HCT116 (cell line): ENCODE data around the gene NKX2-2. TPM values are rescaled to one million over a fixed set of nuclear protein-coding genes. Genes with fewer than 3 reads are reported as not detected.

Experiments used
- ATAC-seq: fragments of 200-7000 bp; cut with Tn5 transposase; 2 replicates; pipeline ENCODE4 v1.9.1; 2020; ENCODE audit warnings: mild to moderate bottlenecking, moderate library complexity
- BruUV-seq: library from RNA; stranded (reverse); fragments of 400-500 nt; replicated peaks from 2 replicates; lab custom pipeline; 2021; lab: Mats Ljungman, UMichigan
- CTCF ChIA-PET: fragments of 300-600 bp; sonication (Branson Sonifier 250); formaldehyde crosslinking; loops from one replicate; lab custom pipeline; 2021; ENCODE audit warnings: antibody characterized with exemption; lab: Charles Lee
- POLR2A ChIA-PET: fragments of 300-600, 350-600 bp; sonication (Branson Sonifier 250); formaldehyde crosslinking; loops from one replicate; lab custom pipeline; 2021; ENCODE audit warnings: antibody characterized with exemption; lab: Charles Lee
- RAD21 ChIA-PET, 2 experiments: fragments of 300-600 bp; sonication (Branson Sonifier 250); formaldehyde crosslinking; loops; one replicate each; lab custom pipeline; 2023; ENCODE audit warnings: low total read pairs in 2 of 2; ENCODE audit not compliant: uncharacterized antibody in 2 of 2, unreplicated experiment in 2 of 2, low non-redundant PET in 1 of 2; lab: Charles Lee
- DNase-seq: peaks from one replicate; pipeline ENCODE4 v3.0.0-alpha.2; 2010; ENCODE audit warnings: low read depth, low spot score
- H2AFZ ChIP-seq: fragments of 200-600 bp; shearing (Covaris generic), sonication (generic); 2 replicates; pipeline ENCODE4 v1.6.1; 2017; ENCODE audit warnings: low read depth, mixed run types, mixed read lengths, antibody characterized with exemption, low read length; ENCODE audit not compliant: poor library complexity, severe bottlenecking
- H3K27ac ChIP-seq: 2 replicates; pipeline ENCODE4 v1.5.1; 2012; ENCODE audit warnings: low read depth, low read length
- H3K27me3 ChIP-seq: fragments of 200-600 bp; sonication (generic); 2 replicates; pipeline ENCODE4 v1.6.1; 2016; ENCODE audit warnings: mixed run types, low read length, mixed read lengths; ENCODE audit not compliant: insufficient read depth
- H3K36me3 ChIP-seq, 2 experiments: fragments of 200-500 bp in 1 of 2; fragments of 200-600 bp in 1 of 2; sonication (Bioruptor generic) in 1 of 2; sonication (generic) in 1 of 2; 2 replicates each; pipeline versions ENCODE4 v1.5.1 to v1.6.1; 2014 to 2016; ENCODE audit warnings: low read length in 2 of 2, inconsistent platforms in 1 of 2, mixed read lengths in 1 of 2, mixed run types in 1 of 2; ENCODE audit not compliant: insufficient read depth in 2 of 2, control insufficient read depth in 1 of 2
- H3K4me1 ChIP-seq, 2 experiments: fragments of 200-600 bp in 1 of 2; sonication (generic) in 1 of 2; 2 replicates each; pipeline versions ENCODE4 v1.5.1 to v1.6.1; 2012 to 2017; ENCODE audit warnings: low read length in 2 of 2, inconsistent platforms in 1 of 2, mild to moderate bottlenecking in 1 of 2, mixed read lengths in 1 of 2, mixed run types in 1 of 2, moderate library complexity in 1 of 2; ENCODE audit not compliant: insufficient read depth in 2 of 2, control insufficient read depth in 1 of 2
- H3K4me2 ChIP-seq: fragments of 200-600 bp; sonication (generic); 2 replicates; pipeline ENCODE4 v1.6.1; 2017; ENCODE audit warnings: mixed run types, low read length, mixed read lengths
- H3K4me3 ChIP-seq, 2 experiments: fragments of 200-600 bp in 1 of 2; sonication (generic) in 1 of 2; replicated peaks in 1 of 2; 2 replicates each; pipeline ENCODE4 v1.5.1; 2011 to 2016; ENCODE audit warnings: low read length in 2 of 2, control low read depth in 1 of 2, low read depth in 1 of 2, mild to moderate bottlenecking in 1 of 2, mixed read lengths in 1 of 2, mixed run types in 1 of 2
- H3K79me2 ChIP-seq: fragments of 200-600 bp; sonication (generic); 2 replicates; pipeline ENCODE4 v1.6.1; 2017; ENCODE audit warnings: mild to moderate bottlenecking, mixed run types, low read length, moderate library complexity, mixed read lengths; ENCODE audit not compliant: insufficient read depth
- H3K9ac ChIP-seq: fragments of 200-600 bp; sonication (generic); 2 replicates; pipeline ENCODE4 v1.6.1; 2016; ENCODE audit warnings: low read length, mixed read lengths
- H3K9me2 ChIP-seq: fragments of 200-600 bp; sonication (generic), shearing (Covaris generic); 2 replicates; pipeline ENCODE4 v1.6.1; 2017; ENCODE audit warnings: mixed run types, mild to moderate bottlenecking, moderate library complexity; ENCODE audit not compliant: insufficient read depth
- H3K9me3 ChIP-seq, 2 experiments: fragments of 200-500 bp in 1 of 2; fragments of 200-600 bp in 1 of 2; sonication (Bioruptor generic) in 1 of 2; sonication (generic) in 1 of 2; 2 replicates each; pipeline ENCODE4 v1.6.1; 2014 to 2017; ENCODE audit warnings: low read length in 2 of 2, mixed read lengths in 2 of 2, inconsistent platforms in 1 of 2, low read depth in 1 of 2, mild to moderate bottlenecking in 1 of 2, mixed run types in 1 of 2, moderate library complexity in 1 of 2; ENCODE audit not compliant: control insufficient read depth in 1 of 2, insufficient read depth in 1 of 2
- H4K20me1 ChIP-seq: fragments of 200-600 bp; sonication (generic), shearing (Covaris generic); 2 replicates; pipeline ENCODE4 v1.6.1; 2017; ENCODE audit warnings: mixed run types, mild to moderate bottlenecking, moderate library complexity; ENCODE audit not compliant: insufficient read depth
- EZH2phosphoT487 ChIP-seq: fragments of 200-600 bp; IDR thresholded peaks from 2 replicates; pipeline ENCODE4 v1.6.1; 2018; ENCODE audit warnings: antibody characterized with exemption, borderline replicate concordance
- RAD21 ChIP-seq: IDR thresholded peaks from 2 replicates; pipeline ENCODE4 v1.6.1; 2012; ENCODE audit warnings: low read depth, mild to moderate bottlenecking
- intact Hi-C: fragments of 100-400 bp; cut with micrococcal nuclease; formaldehyde crosslinking; loops from 2 replicates; pipeline ENCODE4 v1.10.0; 2022
- total RNA-seq: library from RNA; stranded (reverse); gene quantifications from one replicate; pipeline ENCODE4 v1.2.1, GENCODE V29; 2021; ENCODE audit not compliant: unreplicated experiment
- TF ChIP-seq, protein P1 (sequence below): IDR thresholded peaks from 2 replicates; pipeline ENCODE4 v1.6.1; 2012
- TF ChIP-seq, protein P2 (sequence below): IDR thresholded peaks from 2 replicates; pipeline ENCODE4 v1.6.1; 2012; ENCODE audit warnings: low read depth

Gene NKX2-2
- total RNA-seq, 1 experiment from 2014 or later: not detected

- no peak overlapping the region for H2AFZ ChIP-seq
Observed at GRCh38 chr20:21548390-21549035, 34.6 kb upstream of the NKX2-2 start.

More at GRCh38 chr20:21548390-21549035, 34.6 kb upstream of the NKX2-2 start:
- intact Hi-C loops: no loop called here
- POLR2A ChIA-PET: no interaction called here
- no peaks in the 10 kb centered on the region for H3K9me3 ChIP-seq
- DNase-seq: no peak
- H3K4me1 ChIP-seq: no peaks in the 10 kb centered on the region
- no peak overlapping the region for H3K9ac ChIP-seq
- no peak overlapping the region for H3K27ac ChIP-seq
- no peaks in the 10 kb centered on the region for H3K79me2 ChIP-seq
- H3K9me2 ChIP-seq: no peaks in the 10 kb centered on the region
- BruUV-seq: no TSS peak
- no peak overlapping the region for H3K4me3 ChIP-seq
- CTCF ChIA-PET: interaction anchor here (2.0 kb wide), 1 partner anchor 19 kb away, joined by 5 read pairs; no protein-coding TSS in a partner anchor
- H3K27me3 ChIP-seq: peaks cover 11% of the 10 kb centered on the region
- RAD21 ChIA-PET: no interaction called here
- H4K20me1 ChIP-seq: no peaks in the 10 kb centered on the region
- TF ChIP-seq, protein P1, sequence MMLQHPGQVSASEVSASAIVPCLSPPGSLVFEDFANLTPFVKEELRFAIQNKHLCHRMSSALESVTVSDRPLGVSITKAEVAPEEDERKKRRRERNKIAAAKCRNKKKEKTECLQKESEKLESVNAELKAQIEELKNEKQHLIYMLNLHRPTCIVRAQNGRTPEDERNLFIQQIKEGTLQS: no peak
- TF ChIP-seq, protein P2, sequence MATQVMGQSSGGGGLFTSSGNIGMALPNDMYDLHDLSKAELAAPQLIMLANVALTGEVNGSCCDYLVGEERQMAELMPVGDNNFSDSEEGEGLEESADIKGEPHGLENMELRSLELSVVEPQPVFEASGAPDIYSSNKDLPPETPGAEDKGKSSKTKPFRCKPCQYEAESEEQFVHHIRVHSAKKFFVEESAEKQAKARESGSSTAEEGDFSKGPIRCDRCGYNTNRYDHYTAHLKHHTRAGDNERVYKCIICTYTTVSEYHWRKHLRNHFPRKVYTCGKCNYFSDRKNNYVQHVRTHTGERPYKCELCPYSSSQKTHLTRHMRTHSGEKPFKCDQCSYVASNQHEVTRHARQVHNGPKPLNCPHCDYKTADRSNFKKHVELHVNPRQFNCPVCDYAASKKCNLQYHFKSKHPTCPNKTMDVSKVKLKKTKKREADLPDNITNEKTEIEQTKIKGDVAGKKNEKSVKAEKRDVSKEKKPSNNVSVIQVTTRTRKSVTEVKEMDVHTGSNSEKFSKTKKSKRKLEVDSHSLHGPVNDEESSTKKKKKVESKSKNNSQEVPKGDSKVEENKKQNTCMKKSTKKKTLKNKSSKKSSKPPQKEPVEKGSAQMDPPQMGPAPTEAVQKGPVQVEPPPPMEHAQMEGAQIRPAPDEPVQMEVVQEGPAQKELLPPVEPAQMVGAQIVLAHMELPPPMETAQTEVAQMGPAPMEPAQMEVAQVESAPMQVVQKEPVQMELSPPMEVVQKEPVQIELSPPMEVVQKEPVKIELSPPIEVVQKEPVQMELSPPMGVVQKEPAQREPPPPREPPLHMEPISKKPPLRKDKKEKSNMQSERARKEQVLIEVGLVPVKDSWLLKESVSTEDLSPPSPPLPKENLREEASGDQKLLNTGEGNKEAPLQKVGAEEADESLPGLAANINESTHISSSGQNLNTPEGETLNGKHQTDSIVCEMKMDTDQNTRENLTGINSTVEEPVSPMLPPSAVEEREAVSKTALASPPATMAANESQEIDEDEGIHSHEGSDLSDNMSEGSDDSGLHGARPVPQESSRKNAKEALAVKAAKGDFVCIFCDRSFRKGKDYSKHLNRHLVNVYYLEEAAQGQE: no peak
- TF ChIP-seq EZH2phosphoT487 (no peak), RAD21 (no peak)
- H3K36me3 ChIP-seq: no peaks in the 10 kb centered on the region
- no peak overlapping the region for H3K4me2 ChIP-seq
- ATAC-seq: no peak
